Left ventricle myocardium inferior (tissue), 1 donor: ENCODE data around the gene CDKL1. TPM values are rescaled to one million over a fixed set of nuclear protein-coding genes. Genes with fewer than 3 reads are reported as not detected.
A peak's percentile ranks its signal among the peaks of the same experiment; 100 is the strongest.

Experiments
- DNase-seq: peaks from one replicate; pipeline ENCODE4 v3.0.0-alpha.2; 2020
- H3K27ac ChIP-seq: fragments of 200-600 bp; replicated peaks from 2 replicates; pipeline ENCODE4 v1.8.0; 2021
- H3K27me3 ChIP-seq: fragments of 200-600 bp; 2 replicates; pipeline ENCODE4 v1.8.0; 2021; ENCODE audit warnings: low read depth
- H3K36me3 ChIP-seq: fragments of 200-600 bp; 2 replicates; pipeline ENCODE4 v1.8.0; 2021
- H3K4me1 ChIP-seq: fragments of 200-600 bp; 2 replicates; pipeline ENCODE4 v1.8.0; 2021
- H3K4me3 ChIP-seq: fragments of 200-600 bp; 2 replicates; pipeline ENCODE4 v1.8.0; 2021; ENCODE audit warnings: mild to moderate bottlenecking, moderate library complexity
- H3K9me3 ChIP-seq: fragments of 200-600 bp; replicated peaks from 2 replicates; pipeline ENCODE4 v1.8.0; 2021
- intact Hi-C: fragments of 100-400 bp; cut with micrococcal nuclease; formaldehyde crosslinking; loops from one replicate; pipeline ENCODE4 v1.11.0; 2022
- total RNA-seq: library from RNA; stranded (reverse); fragmentation: NEBNext Ultra II Directional; extraction: Animal tissue kit (Norgen Biotek cat#: 25700); gene quantifications from one replicate; pipeline ENCODE4 v1.2.1, GENCODE V29; 2021
- TF ChIP-seq, protein P1 (sequence below): fragments of 200-600 bp; IDR thresholded peaks from 2 replicates; pipeline ENCODE4 v1.8.0; 2021; ENCODE audit warnings: antibody characterized with exemption, mild to moderate bottlenecking, borderline replicate concordance
- donor health status: DM: no; HTN: yes; CAD: no; lungs with severe emphysema.

Gene CDKL1
- total RNA-seq, 1 donor from 2014 or later = 1.3 TPM

DNA sequence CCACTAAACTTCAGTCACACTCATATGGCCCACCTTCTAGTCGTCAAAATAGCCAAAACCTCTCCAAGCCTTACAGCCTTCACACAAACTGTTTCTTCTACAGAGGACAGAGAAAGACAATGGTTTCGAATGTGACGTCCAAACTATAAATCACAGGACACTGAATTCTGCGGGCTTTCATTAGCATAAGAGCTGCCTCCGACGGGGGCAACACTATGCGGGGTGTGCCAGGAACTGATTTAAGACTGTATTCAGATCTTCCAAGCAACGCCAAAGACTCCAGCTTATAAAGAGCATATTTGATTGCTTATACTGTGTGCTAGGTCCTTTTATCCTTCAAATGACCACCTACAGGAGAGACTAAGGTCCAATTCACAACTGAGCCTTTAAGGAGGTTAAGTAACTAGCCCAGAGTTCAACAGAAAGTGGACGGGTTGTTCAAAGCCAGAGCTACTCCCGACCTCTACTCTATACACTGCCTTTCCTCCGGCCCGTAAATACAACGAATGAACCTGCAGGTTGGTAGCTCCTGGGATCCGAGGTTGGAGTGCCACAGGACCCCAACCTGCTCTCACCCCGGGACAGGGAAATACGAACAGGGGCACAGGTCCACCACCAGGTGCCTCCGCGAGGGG lies 85.2 kb downstream of the CDKL1 start:
- peaks cover 27% of the 10 kb centered on the region for H3K4me1 ChIP-seq
- peak overlapping the region; percentile 90 for H3K4me3 ChIP-seq
- intact Hi-C loops = no loop called here
- no peak for DNase-seq
- H3K27me3 ChIP-seq = no peaks in the 10 kb centered on the region
- no peaks in the 10 kb centered on the region for H3K36me3 ChIP-seq
- peak overlapping the region; percentile 97 for H3K27ac ChIP-seq
- TF ChIP-seq, protein P1, sequence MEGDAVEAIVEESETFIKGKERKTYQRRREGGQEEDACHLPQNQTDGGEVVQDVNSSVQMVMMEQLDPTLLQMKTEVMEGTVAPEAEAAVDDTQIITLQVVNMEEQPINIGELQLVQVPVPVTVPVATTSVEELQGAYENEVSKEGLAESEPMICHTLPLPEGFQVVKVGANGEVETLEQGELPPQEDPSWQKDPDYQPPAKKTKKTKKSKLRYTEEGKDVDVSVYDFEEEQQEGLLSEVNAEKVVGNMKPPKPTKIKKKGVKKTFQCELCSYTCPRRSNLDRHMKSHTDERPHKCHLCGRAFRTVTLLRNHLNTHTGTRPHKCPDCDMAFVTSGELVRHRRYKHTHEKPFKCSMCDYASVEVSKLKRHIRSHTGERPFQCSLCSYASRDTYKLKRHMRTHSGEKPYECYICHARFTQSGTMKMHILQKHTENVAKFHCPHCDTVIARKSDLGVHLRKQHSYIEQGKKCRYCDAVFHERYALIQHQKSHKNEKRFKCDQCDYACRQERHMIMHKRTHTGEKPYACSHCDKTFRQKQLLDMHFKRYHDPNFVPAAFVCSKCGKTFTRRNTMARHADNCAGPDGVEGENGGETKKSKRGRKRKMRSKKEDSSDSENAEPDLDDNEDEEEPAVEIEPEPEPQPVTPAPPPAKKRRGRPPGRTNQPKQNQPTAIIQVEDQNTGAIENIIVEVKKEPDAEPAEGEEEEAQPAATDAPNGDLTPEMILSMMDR = peak; percentile 63
- no peaks in the 10 kb centered on the region for H3K9me3 ChIP-seq

DNA sequence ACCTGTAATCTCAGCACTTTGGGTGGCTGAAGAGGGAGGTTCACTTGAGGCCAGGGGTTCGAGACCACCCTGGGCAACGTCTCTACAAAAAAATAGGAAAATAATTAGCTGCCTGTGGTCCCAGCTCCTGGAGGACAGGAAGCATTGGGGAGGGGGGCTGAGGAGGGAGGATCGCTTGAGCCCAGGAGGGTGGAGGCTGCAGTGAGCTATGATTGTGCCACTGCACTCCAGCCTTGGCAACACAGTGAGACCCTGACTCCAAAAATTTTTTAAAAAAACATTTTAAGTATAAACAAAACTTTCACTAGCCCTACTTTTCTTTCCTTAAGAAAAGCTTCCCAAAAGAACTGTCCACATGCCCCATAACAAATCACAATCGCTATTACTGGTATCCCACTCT lies 86.2 kb downstream of the CDKL1 start:
- Histone ChIP-seq H3K27ac (no peak overlapping the region), H3K4me1 (peaks cover 27% of the 10 kb centered on the region), H3K4me3 (no peak overlapping the region), H3K27me3 (no peaks in the 10 kb centered on the region), H3K9me3 (no peaks in the 10 kb centered on the region), H3K36me3 (no peaks in the 10 kb centered on the region)
- intact Hi-C loops = no loop called here
- DNase-seq = no peak
- TF ChIP-seq, protein P1 = no peak

DNA sequence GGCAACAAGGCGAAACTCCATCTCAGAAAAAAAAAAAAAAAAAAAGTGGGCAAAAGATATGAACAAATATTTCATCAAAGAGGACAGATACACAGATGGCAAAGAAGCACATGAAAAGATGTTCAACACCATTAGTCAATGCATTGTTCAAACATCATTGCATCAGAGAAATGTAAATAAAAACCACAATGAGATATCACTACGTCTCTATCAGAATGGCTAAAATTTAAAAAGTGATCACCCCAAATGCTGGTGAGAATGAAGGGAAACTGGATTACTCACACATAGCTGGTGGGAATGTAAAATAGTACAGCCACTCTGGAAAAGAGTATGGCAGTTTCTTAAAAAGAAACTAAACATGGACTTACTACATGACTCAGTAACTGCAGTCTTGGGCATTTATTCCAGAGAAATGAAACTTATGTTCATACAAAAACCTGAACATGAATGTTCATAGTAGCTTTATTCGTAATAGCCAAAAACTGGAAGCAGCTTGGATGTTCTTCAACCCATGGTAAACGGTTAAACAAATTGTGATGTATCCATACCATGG lies 88.2 kb downstream of the CDKL1 start:
- Histone ChIP-seq H3K9me3 (no peaks in the 10 kb centered on the region), H3K36me3 (no peaks in the 10 kb centered on the region), H3K27me3 (no peaks in the 10 kb centered on the region), H3K4me1 (peaks cover 24% of the 10 kb centered on the region), H3K4me3 (no peak overlapping the region), H3K27ac (no peak overlapping the region)
- no peak for DNase-seq
- TF ChIP-seq, protein P1 = no peak
- intact Hi-C loops = no loop called here

DNA sequence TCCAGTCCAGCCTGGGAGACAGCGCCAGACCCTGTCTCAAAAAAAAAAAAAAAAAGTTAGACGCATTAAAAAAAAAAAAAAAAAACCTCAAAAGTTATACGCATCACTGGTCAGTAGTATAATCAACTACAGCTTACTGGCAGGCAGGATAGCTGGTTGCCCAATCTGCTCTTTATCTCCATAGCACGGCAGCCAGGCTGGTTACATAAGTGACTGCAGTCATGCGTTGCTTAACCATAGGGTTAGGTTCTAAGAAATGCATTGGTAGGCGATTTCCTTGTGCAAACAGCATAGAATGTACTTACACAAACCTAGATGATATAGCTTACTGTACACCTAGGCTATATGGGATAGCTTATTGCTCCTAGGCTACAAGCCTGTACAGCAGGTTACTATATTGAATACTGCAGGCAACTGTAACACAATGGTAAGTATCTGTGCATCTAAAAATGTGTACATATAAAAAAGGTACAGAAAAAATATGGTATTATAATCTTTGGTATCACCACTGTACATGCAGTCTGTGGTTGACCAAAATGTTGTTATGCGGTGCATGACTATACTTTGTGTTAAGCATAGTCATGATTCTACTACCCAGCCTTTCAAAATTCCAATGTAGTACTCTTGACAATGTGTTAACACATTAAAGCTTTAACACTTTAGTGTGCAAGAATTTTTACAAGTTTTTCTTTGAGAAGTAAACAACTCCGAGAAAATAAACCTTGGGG lies 92.8 kb downstream of the CDKL1 start:
- Histone ChIP-seq H3K36me3 (no peaks in the 10 kb centered on the region), H3K9me3 (no peaks in the 10 kb centered on the region), H3K27ac (no peak overlapping the region), H3K4me1 (no peaks in the 10 kb centered on the region), H3K4me3 (no peak overlapping the region), H3K27me3 (no peaks in the 10 kb centered on the region)
- TF ChIP-seq, protein P1 = no peak
- DNase-seq = peak; percentile 17
- intact Hi-C loops = no loop called here

DNA sequence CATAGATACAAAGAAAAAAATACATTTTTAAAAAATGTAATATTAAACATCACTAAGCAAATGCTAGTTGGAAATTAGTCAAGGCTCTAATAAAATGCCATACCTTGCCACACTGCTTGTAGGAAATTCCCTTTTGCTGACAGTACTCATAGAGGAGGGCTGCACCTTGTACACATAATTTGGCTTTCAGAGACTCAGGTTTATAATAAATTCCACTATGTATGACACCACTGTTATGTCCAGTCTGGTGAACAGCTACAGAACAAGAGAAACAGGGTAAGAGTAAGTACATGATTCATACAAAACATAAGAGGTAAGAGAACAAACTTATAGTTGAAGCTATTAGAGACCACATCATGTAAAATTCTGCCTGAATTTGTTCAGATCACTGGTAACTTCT lies 94.8 kb downstream of the CDKL1 start:
- no peak for DNase-seq
- TF ChIP-seq, protein P1 = no peak
- H3K4me1 ChIP-seq = no peaks in the 10 kb centered on the region
- intact Hi-C loops = no loop called here
- H3K36me3 ChIP-seq = no peaks in the 10 kb centered on the region
- no peaks in the 10 kb centered on the region for H3K9me3 ChIP-seq
- H3K27me3 ChIP-seq = no peaks in the 10 kb centered on the region
- H3K27ac ChIP-seq = no peak overlapping the region
- H3K4me3 ChIP-seq = no peak overlapping the region
